CD4-positive, alpha-beta T cell treated with Interleukin-17A for 4 hours (primary cell): Measurements from ENCODE around the gene ANGPTL4.

Experiments used
- DNase-seq: peaks from one replicate; pipeline ENCODE4 v3.0.0-alpha.2; 2020; ENCODE audit warnings: mixed read lengths

The ANGPTL4 gene

GRCh38 chr19:8421484-8422461 is 57.8 kb downstream of the ANGPTL4 start:
- no peak for DNase-seq

- no peak for DNase-seq
These were observed 59.9 kb downstream of the ANGPTL4 start for GRCh38 chr19:8423817-8424223.
